Natural killer cell (primary cell): ENCODE measurements around the gene CCDC9. TPM values are rescaled to one million over a fixed set of nuclear protein-coding genes. Genes with fewer than 3 reads are reported as not detected.
A peak's percentile ranks its signal among the peaks of the same experiment; 100 is the strongest.

Source experiments
- ATAC-seq, 3 donors: fragments of 150-1000 bp in 2 of 3; fragments of 200-7000 bp in 1 of 3; cut with Tn5 transposase; 1 replicate in 1 of 3; 2 replicates in 2 of 3; pipeline ENCODE4 v1.10.0; 2021; ENCODE audit warnings: mild to moderate bottlenecking in 2 of 3, moderate library complexity in 2 of 3
- DNase-seq, 2 donors: peaks; one replicate each; pipeline versions ENCODE4 v3.0.0 to v3.0.0-alpha.2; 2013 to 2021; ENCODE audit warnings: mixed read lengths in 1 of 2
- H3K27ac ChIP-seq: one replicate; pipeline ENCODE4 v1.5.1; 2013; ENCODE audit warnings: mild to moderate bottlenecking, low read length
- H3K27me3 ChIP-seq: one replicate; pipeline ENCODE4 v1.6.1; 2013; ENCODE audit warnings: low read length; ENCODE audit not compliant: control insufficient read depth, insufficient read depth
- H3K36me3 ChIP-seq: one replicate; pipeline ENCODE4 v1.6.1; 2013; ENCODE audit warnings: low read length; ENCODE audit not compliant: control insufficient read depth, insufficient read depth
- H3K4me1 ChIP-seq: one replicate; pipeline ENCODE4 v1.6.1; 2013; ENCODE audit warnings: low read length; ENCODE audit not compliant: control insufficient read depth, insufficient read depth
- H3K4me3 ChIP-seq: one replicate; pipeline ENCODE4 v1.5.1; 2013; ENCODE audit warnings: low read length
- H3K9me3 ChIP-seq: one replicate; pipeline ENCODE4 v1.6.1; 2013; ENCODE audit warnings: low read length; ENCODE audit not compliant: control insufficient read depth, insufficient read depth
- H3K27ac Mint-ChIP-seq, 2 donors: one replicate each; pipeline ENCODE4 v1.8.0; 2022; ENCODE audit warnings: mild to moderate bottlenecking in 2 of 2, mixed read lengths in 2 of 2, moderate library complexity in 1 of 2
- H3K27me3 Mint-ChIP-seq, 2 donors: one replicate each; pipeline ENCODE4 v1.8.0; 2022; ENCODE audit warnings: low read depth in 2 of 2, mixed read lengths in 2 of 2
- H3K36me3 Mint-ChIP-seq: one replicate; pipeline ENCODE4 v1.8.0; 2022; ENCODE audit warnings: mixed read lengths
- H3K4me1 Mint-ChIP-seq, 2 donors: one replicate each; pipeline ENCODE4 v1.8.0; 2022; ENCODE audit warnings: mixed read lengths in 2 of 2
- H3K4me3 Mint-ChIP-seq: one replicate; pipeline ENCODE4 v1.8.0; 2022; ENCODE audit warnings: mild to moderate bottlenecking, moderate library complexity, mixed read lengths
- H3K9me3 Mint-ChIP-seq, 2 donors: one replicate each; pipeline ENCODE4 v1.8.0; 2022; ENCODE audit warnings: mixed read lengths in 2 of 2
- CTCF ChIP-seq: fragments of 200-600 bp; IDR thresholded peaks from one replicate; pipeline ENCODE4 v1.8.0; 2022; ENCODE audit warnings: antibody characterized with exemption
- WGBS: methylation state at CpG from one replicate; pipeline ENCODE4 v1.1.7; 2013; ENCODE audit warnings: missing lambda C conversion rate; ENCODE audit not compliant: insufficient coverage; 5-methylcytosine and 5-hydroxymethylcytosine counted together
- intact Hi-C: fragments of 100-400 bp; cut with micrococcal nuclease; formaldehyde crosslinking; loops from one replicate; pipeline ENCODE4 v1.14.2; 2022
- total RNA-seq, 4 donors: library from RNA; stranded (reverse); fragments of 120-200 nt in 1 of 4; gene quantifications; one replicate each; pipeline versions ENCODE4 v1.2.3 to v1.2.4, GENCODE V29; 2013 to 2022

The CCDC9 gene
- total RNA-seq, 3 donors from 2014 or later (not counting 1 experiment from before 2014, with no cell fraction given) = 49.6 to 55.8 (median 55.4) TPM

DNA sequence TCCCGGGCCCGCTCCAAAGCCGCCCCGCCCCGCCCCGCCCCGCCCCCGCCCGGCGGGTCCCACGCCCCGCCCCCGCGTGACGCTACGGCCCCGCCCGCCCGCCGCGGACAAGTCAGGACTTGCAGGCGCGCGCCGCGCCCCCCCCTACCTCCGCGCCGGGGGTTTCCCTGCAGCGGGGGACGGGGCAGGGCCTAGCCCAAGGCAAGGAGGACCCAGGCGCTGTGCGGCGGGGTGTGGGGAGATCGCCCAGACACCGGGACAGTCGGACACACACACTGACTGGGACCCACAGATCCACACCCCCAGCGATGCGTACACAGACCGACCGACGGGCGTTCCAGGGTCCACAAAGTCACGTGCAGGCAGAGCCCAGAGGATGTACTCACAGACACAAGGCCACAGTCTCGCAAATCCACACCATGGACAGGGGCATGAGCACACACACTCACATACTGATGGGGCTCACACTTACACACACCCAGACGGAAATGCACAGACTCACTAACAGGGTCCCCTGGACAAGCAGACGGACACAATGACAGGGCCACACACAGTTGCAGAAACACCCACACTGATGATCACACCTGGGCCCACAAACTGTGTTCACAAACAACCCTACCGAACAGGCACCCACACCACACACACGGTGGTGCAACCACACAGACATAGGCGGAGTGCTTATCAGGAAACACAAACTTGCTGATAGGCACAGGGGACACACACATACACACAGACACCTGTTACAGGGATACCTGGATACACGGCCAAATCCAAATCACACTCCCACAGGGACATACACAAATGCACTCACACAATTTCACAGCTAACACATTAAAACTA, 24.9 kb upstream of the CCDC9 start:
- intact Hi-C loops = loop anchor here (1.0 kb wide), 1 partner anchor 10 kb away; no protein-coding TSS in a partner anchor
- Mint-ChIP-seq H3K9me3 (no peaks in the 10 kb centered on the region), H3K4me1 (peaks cover 18 to 28% of the 10 kb centered on the region in 2 donors), H3K36me3 (no peaks in the 10 kb centered on the region), H3K4me3 (peak overlapping the region; percentile 81), H3K27me3 (peaks cover 0 to 2% of the 10 kb centered on the region in 2 donors), H3K27ac (peak overlapping the region; percentile 88 to 93)
- H3K9me3 ChIP-seq = no peaks in the 10 kb centered on the region
- ATAC-seq = peak; percentile 58 to 83 (median 70)
- no peaks in the 10 kb centered on the region for H3K27me3 ChIP-seq
- 3% methylated on average over 51 of the region's 51 CpGs for WGBS
- H3K4me3 ChIP-seq = peak overlapping the region; percentile 59
- TF ChIP-seq CTCF = no peak
- DNase-seq = peak; percentile 93
- no peaks in the 10 kb centered on the region for H3K36me3 ChIP-seq
- peaks cover 52% of the 10 kb centered on the region for H3K4me1 ChIP-seq
- H3K27ac ChIP-seq = peak overlapping the region; percentile 94

GRCh38 chr19:47232422-47233211, 23.7 kb upstream of the CCDC9 start:
- no peak for TF ChIP-seq CTCF
- Mint-ChIP-seq H3K27ac (peak overlapping the region; percentile 88 to 93), H3K27me3 (peaks cover 0 to 2% of the 10 kb centered on the region in 2 donors), H3K9me3 (no peaks in the 10 kb centered on the region), H3K4me1 (peaks cover 18% of the 10 kb centered on the region in 2 donors), H3K4me3 (peak overlapping the region; percentile 81), H3K36me3 (no peaks in the 10 kb centered on the region)
- ATAC-seq = no peak
- DNase-seq = peak in 1 of 2 donors; percentile 29
- Histone ChIP-seq H3K9me3 (no peaks in the 10 kb centered on the region), H3K4me1 (peaks cover 40% of the 10 kb centered on the region), H3K4me3 (no peak overlapping the region), H3K36me3 (no peaks in the 10 kb centered on the region), H3K27ac (no peak overlapping the region), H3K27me3 (no peaks in the 10 kb centered on the region)
- 51% methylated on average over 16 of the region's 16 CpGs for WGBS
- intact Hi-C loops = no loop called here

GRCh38 chr19:47236072-47236675, 20.2 kb upstream of the CCDC9 start:
- no peak for DNase-seq
- H3K9me3 Mint-ChIP-seq = no peaks in the 10 kb centered on the region
- no peaks in the 10 kb centered on the region for H3K36me3 Mint-ChIP-seq
- Histone ChIP-seq H3K36me3 (no peaks in the 10 kb centered on the region), H3K27me3 (peaks cover 12% of the 10 kb centered on the region), H3K9me3 (no peaks in the 10 kb centered on the region), H3K4me1 (peaks cover 37% of the 10 kb centered on the region), H3K27ac (no peak overlapping the region), H3K4me3 (no peak overlapping the region)
- intact Hi-C loops = no loop called here
- no peak for TF ChIP-seq CTCF
- 89% methylated on average over 12 of the region's 12 CpGs for WGBS
- H3K4me1 Mint-ChIP-seq = peaks cover 22 to 23% of the 10 kb centered on the region in 2 donors
- H3K27me3 Mint-ChIP-seq = peaks cover 0 to 6% of the 10 kb centered on the region in 2 donors
- no peak overlapping the region for H3K4me3 Mint-ChIP-seq
- no peak for ATAC-seq
- no peak overlapping the region for H3K27ac Mint-ChIP-seq
